Measurements from ENCODE around the gene FA2H. TPM values are rescaled to one million over a fixed set of nuclear protein-coding genes. Genes with fewer than 3 reads are reported as not detected.
A peak's percentile ranks its signal among the peaks of the same experiment; 100 is the strongest.

Gene FA2H
- total and polyA plus RNA-seq, 8 donors = 2.2 to 6.4 (median 4.1) TPM

- FAIRE-seq (no peak), ATAC-seq (no peak), DNase-seq (no peak)
- Histone ChIP-seq H3K36me3 (no peaks in the 10 kb centered on the region), H3K9me3 (no peaks in the 10 kb centered on the region), H3K27me3 (no peaks in the 10 kb centered on the region), H3K27ac (peak overlapping the region in 1 of 4 donors; percentile 93), H3K4me3 (no peak overlapping the region), H3K4me1 (peaks cover 0 to 16% (median 15%) of the 10 kb centered on the region in 3 donors)
- WGBS, 2 donors = 85 to 87% methylated on average over 10 of the region's 10 CpGs
- intact Hi-C loops (cut with DNase I) = no loop called here
- TF ChIP-seq CTCF (IDR thresholded peaks at IDR 0.05) = no peak
Observed at GRCh38 chr16:74745109-74745615, 29.5 kb downstream of the FA2H start.

- Histone ChIP-seq H3K27me3 (no peaks in the 10 kb centered on the region), H3K27ac (peak overlapping the region; percentile 79 to 93 (median 91)), H3K9me3 (no peaks in the 10 kb centered on the region), H3K4me3 (no peak overlapping the region), H3K36me3 (no peaks in the 10 kb centered on the region), H3K4me1 (peaks cover 0 to 16% (median 15%) of the 10 kb centered on the region in 3 donors)
- no peak for TF ChIP-seq CTCF (IDR thresholded peaks at IDR 0.05)
- ATAC-seq (no peak), FAIRE-seq (no peak), DNase-seq (no peak)
- intact Hi-C loops (cut with DNase I) = no loop called here
- 93 to 97% methylated on average over 4 of the region's 4 CpGs for WGBS, 2 donors
Observed at GRCh38 chr16:74744566-74744965, 30.1 kb downstream of the FA2H start.

- TF ChIP-seq CTCF (IDR thresholded peaks at IDR 0.05) = no peak
- WGBS, 2 donors = 8 to 10% methylated on average over 15 of the region's 15 CpGs
- peak overlapping the region in 1 of 4 donors; percentile 19 for H3K4me3 ChIP-seq
- FAIRE-seq = no peak
- intact Hi-C loops (cut with DNase I) = no loop called here
- DNase-seq = peak; percentile 83 to 97 (median 96)
- no peaks in the 10 kb centered on the region for H3K36me3 ChIP-seq
- H3K27ac ChIP-seq = peak overlapping the region; percentile 79 to 93 (median 91)
- H3K27me3 ChIP-seq = no peaks in the 10 kb centered on the region
- H3K9me3 ChIP-seq = no peaks in the 10 kb centered on the region
- H3K4me1 ChIP-seq = peaks cover 0 to 16% (median 15%) of the 10 kb centered on the region in 3 donors
- ATAC-seq = peak; percentile 87 to 92 (median 90)
Observed at GRCh38 chr16:74743668-74744299, 30.8 kb downstream of the FA2H start.

GRCh38 chr16:74743045-74743667, 31.5 kb downstream of the FA2H start:
- no peak for FAIRE-seq

More at GRCh38 chr16:74743045-74743667, 31.5 kb downstream of the FA2H start:
- no peaks in the 10 kb centered on the region for H3K36me3 ChIP-seq
- 31 to 34% methylated on average over 8 of the region's 8 CpGs for WGBS, 2 donors
- peaks cover 0 to 16% (median 15%) of the 10 kb centered on the region in 3 donors for H3K4me1 ChIP-seq
- peak overlapping the region; percentile 79 to 93 (median 91) for H3K27ac ChIP-seq
- ATAC-seq = peak in 2 of 4 donors; percentile 6 to 7
- no peaks in the 10 kb centered on the region for H3K27me3 ChIP-seq
- DNase-seq = no peak
- intact Hi-C loops (cut with DNase I) = no loop called here
- H3K9me3 ChIP-seq = no peaks in the 10 kb centered on the region
- no peak for TF ChIP-seq CTCF (IDR thresholded peaks at IDR 0.05)
- H3K4me3 ChIP-seq = peak overlapping the region in 1 of 4 donors; percentile 19

Measured in pancreas (tissue), 10 donors.